ENCODE measurements around the gene CAPN5. TPM values are rescaled to one million over a fixed set of nuclear protein-coding genes. Genes with fewer than 3 reads are reported as not detected.

The CAPN5 gene
- total RNA-seq, 1 donor from 2014 or later: 20.1 TPM

GRCh38 chr11:77136784-77137420 is 70.1 kb downstream of the CAPN5 start:
- DNase-seq (ENCODE audit: low spot score) (no peak), ATAC-seq (no peak)
- intact Hi-C loops (cut with DNase I): no loop called here

DNA sequence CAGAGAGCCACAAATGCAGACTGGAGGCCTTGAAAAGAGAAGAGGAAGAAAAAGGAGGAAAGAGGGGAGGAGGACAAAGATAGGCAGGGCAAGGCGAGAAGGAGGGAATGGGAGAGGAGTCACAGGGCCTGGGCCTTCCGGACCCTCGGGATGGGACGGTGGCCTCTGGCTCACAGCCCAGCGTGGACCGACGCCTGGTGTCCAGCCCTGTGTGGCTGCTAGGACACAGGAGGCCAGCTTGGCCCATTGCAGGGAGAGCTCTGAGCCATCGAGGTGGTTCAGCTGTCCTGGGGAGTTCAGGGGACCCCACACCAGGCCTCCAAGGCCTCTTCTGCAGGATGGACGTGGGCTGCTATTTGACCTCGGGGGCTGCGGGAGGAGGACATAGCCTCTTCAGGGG is 70.7 kb downstream of the CAPN5 start:
- intact Hi-C loops (cut with DNase I): no loop called here
- DNase-seq (ENCODE audit: low spot score) (no peak), ATAC-seq (no peak)

DNA sequence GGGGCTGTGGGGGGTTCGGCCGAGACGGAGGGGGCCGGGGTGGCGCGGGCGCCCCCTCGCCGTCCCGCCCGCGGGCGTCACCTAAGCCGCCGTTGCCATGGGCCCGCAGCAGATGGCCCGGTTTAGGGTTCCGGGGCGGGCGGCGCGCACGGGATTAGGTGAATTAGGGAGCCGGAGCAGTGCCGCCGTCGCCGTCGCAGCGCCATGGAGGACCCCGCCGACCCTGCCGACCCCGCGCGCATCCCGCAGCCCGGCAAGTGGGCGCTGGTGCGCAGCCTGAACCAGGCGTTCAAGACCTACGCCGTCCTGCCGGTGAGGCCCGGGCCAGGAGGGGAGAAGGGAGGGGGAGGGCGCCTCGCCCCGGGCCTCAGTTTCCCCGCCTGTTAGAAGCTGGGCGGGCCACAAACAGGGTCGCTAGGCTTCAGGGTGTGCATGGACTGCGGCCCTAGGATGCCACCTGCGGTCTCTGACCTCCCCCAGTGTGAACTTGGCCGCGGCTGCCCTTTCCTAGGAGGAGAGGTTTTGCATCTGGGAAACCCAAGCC is 71.4 kb downstream of the CAPN5 start:
- no peak for ATAC-seq
- intact Hi-C loops (cut with DNase I): no loop called here
- DNase-seq (ENCODE audit: low spot score): no peak

GRCh38 chr11:77139201-77139600 is 72.4 kb downstream of the CAPN5 start:
- intact Hi-C loops (cut with DNase I): no loop called here

DNA sequence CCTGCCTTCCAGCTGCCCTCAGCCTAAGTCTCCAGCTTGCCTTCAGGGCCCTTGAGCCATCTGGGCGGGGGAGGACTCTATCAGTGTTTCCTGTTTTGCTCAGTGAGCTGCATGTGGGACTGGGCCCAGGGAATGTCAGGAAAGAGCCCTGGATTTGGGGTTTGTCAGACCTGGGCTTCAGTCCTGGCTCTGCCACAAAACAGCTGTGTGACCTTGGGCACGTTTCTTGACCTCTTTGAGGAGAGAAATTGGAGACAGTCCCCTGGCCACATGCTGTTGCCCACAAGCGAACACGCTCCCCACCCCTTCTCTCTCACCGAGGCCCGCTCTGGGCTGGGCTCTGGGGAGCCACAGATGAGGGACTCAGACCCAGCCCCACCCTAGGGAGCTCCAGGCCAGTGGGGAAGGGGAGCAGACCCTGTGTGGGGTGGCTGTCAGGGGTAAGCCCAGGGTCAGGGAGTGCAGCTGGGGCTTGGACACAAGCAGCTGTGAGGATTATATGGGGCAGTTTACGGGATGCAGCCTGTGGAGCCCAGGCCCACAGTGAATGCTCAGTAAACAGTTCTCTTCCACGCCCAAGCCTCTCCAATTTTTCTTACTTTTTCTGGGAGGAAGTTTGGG is 73.6 kb downstream of the CAPN5 start:
- peak; percentile 83 for ATAC-seq
- DNase-seq (ENCODE audit: low spot score): no peak
- intact Hi-C loops (cut with DNase I): no loop called here

More at GRCh38 chr11:77139201-77139600, 72.4 kb downstream of the CAPN5 start:
- DNase-seq (ENCODE audit: low spot score) (no peak), ATAC-seq (no peak)

DNA sequence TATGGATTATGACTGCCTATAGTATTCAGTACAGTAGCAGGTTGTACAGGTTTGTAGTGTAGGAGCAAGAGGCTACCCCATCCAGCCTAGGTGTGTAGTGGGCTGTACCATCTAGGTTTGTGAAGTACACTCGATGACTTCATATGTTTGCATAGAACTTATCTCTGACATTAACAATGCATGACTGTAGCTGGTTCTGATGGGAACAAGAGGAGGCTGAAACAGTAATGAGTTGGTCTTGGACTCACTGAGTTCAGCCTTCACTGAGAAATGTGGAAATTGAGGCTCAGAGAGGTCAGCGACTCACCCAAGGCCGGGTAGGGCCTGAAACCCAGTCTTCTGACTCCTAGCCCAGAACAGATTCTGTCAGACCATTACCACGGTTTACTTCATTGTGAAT is 74.3 kb downstream of the CAPN5 start:
- intact Hi-C loops (cut with DNase I): no loop called here
- ATAC-seq: no peak
- DNase-seq (ENCODE audit: low spot score): no peak

- intact Hi-C loops (cut with DNase I): no loop called here
- ATAC-seq (no peak), DNase-seq (ENCODE audit: low spot score) (no peak)
Observed at GRCh38 chr11:77141475-77141874, 74.7 kb downstream of the CAPN5 start.

- intact Hi-C loops (cut with DNase I): no loop called here
- no peak for DNase-seq (ENCODE audit: low spot score)
- ATAC-seq: no peak
Observed at GRCh38 chr11:77142091-77142975, 75.6 kb downstream of the CAPN5 start.

- intact Hi-C loops (cut with DNase I): no loop called here
- no peak for ATAC-seq
Observed at GRCh38 chr11:77143405-77144020, 76.7 kb downstream of the CAPN5 start.

GRCh38 chr11:77144196-77144856 is 77.6 kb downstream of the CAPN5 start:
- DNase-seq (ENCODE audit: low spot score) (no peak), ATAC-seq (no peak)
- intact Hi-C loops (cut with DNase I): no loop called here

More at GRCh38 chr11:77143405-77144020, 76.7 kb downstream of the CAPN5 start:
- no peak for DNase-seq (ENCODE audit: low spot score)

DNA sequence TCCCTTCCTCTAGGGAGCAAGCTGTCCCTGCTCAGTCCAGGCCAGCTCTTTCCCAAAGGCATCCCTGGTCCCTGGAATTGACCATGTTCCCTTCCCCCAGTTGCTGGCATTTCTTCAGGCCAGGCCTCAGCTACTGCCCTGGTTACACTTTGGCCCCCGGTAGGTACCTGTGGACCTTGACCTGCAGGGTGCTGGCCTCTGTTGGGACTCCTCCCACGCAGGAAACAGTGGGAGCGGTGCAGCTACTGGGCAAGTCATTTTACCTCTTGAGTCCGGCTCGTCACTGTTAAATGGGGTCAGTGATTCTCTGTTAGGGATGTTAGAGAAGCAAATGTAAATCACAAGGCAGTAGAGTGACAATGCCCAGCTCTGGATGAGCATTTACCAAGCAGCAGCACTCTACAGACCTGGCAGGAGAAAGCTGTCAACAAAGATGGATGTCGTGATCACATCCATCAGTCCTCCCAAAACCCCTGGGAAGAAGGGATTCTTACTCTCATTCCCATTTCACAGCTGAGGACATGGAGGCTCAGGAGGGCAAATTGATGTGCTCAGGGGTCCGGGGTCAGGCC is 78.2 kb downstream of the CAPN5 start:
- no peak for ATAC-seq

GRCh38 chr11:77146261-77147035 is 79.7 kb downstream of the CAPN5 start:
- intact Hi-C loops (cut with DNase I): no loop called here
- no peak for DNase-seq (ENCODE audit: low spot score)
- no peak for ATAC-seq

More for the DNA sequence above, 78.2 kb downstream of the CAPN5 start:
- DNase-seq (ENCODE audit: low spot score): no peak
- intact Hi-C loops (cut with DNase I): no loop called here

DNA sequence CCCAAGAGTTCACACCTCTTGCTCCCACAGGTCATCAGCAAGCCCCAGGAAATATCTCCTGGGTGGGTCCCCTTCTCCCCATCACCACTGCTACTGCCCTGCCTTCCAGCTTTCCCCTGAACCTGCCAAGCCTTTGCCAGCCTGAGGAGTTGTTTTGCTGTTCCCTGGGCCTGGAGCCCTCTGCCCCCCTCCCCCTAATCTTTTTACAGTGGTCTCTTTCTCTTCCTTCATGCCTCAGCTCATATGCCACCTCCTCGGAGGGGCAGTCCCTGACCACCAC is 80.2 kb downstream of the CAPN5 start:
- intact Hi-C loops (cut with DNase I): no loop called here
- DNase-seq (ENCODE audit: low spot score) (no peak), ATAC-seq (no peak)

GRCh38 chr11:77147668-77148321 is 81.0 kb downstream of the CAPN5 start:
- DNase-seq (ENCODE audit: low spot score) (no peak), ATAC-seq (peak; percentile 11)
- intact Hi-C loops (cut with DNase I): no loop called here

DNA sequence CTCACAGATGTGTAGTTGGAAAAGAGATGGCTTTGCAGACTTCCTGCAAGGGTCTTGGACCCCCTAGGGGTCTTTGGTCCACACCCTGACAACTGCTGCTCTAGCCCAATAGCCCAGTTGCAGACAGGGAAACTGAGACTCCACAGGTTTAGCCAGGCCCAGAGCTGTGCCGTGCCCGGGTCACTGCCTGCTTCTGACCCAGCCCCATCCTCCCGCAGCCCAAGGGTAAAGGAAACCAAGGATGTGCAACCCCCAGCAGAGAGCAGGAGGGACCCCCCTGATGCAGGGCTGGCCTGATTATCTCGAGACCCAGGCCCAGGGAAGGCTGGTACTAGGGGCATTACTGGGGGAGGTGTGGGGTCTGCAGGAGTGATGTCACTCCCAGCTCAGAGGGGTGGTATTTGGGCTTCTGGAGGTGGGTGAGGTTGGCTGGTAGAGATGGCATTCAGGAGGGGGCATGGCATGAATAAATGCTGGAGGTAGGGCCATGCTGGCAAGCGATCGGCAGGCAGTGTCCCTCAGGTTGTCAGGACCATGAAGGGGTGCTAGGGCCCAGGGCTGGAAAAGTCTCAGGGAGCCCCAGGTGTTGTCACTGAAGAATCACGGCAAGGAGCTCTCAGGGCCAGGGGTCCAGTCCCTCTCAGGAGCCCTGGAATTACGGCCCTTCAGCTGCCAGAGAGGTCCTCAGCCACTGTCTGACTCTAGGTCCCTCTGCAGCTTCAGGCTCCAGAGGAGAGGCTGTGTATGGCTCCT is 82.4 kb downstream of the CAPN5 start:
- intact Hi-C loops (cut with DNase I): no loop called here
- no peak for ATAC-seq
- DNase-seq (ENCODE audit: low spot score): no peak

- DNase-seq (ENCODE audit: low spot score): no peak
- intact Hi-C loops (cut with DNase I): no loop called here
- no peak for ATAC-seq
Observed at GRCh38 chr11:77149716-77150392, 83.1 kb downstream of the CAPN5 start.
